ENCODE measurements around the gene PRAMEF11. TPM values are rescaled to one million over a fixed set of nuclear protein-coding genes. Genes with fewer than 3 reads are reported as not detected.
A peak's percentile ranks its signal among the peaks of the same experiment; 100 is the strongest.
"Not testable (repeated sequence)": the region's sequence is repeated elsewhere in the genome, so short reads cannot be mapped to it uniquely, and the experiment has no call there.

The PRAMEF11 gene
- total and polyA plus RNA-seq, 2 of the 13 experiments (the other 11 are each of a cell fraction or from before 2014, with no cell fraction given) = not detected

- H3K36me3 ChIP-seq (replicated peaks in 1 of 2; ENCODE audit: control insufficient read depth in 1 of 2, insufficient read depth in 2 of 2, low read length in 2 of 2); BruUV-seq (replicated peaks); in situ Hi-C loops (cut with HindIII; ENCODE audit: extremely low pct_ligation_motif_present, low pct_unique_long_range_greater_than_20kb); H3K79me2 ChIP-seq (ENCODE audit: insufficient read depth, low read length); H3K4me1 ChIP-seq (ENCODE audit: insufficient read depth, low read length); CTCF ChIA-PET (ENCODE audit: low intra/inter-chr PET ratio, low total read pairs); FAIRE-seq; ATAC-seq; H3K27me3 ChIP-seq (ENCODE audit: control insufficient read depth in 1 of 2, insufficient read depth in 2 of 2, low read length in 2 of 2); H3K27ac ChIP-seq (ENCODE audit: extremely low read length, insufficient read depth, low read length); POLR2A ChIA-PET; H3K4me2 ChIP-seq (ENCODE audit: low read depth, low read length); H2AFZ ChIP-seq (ENCODE audit: low read length); H4K20me1 ChIP-seq (ENCODE audit: insufficient read depth, low read length); H3K9ac ChIP-seq (ENCODE audit: insufficient read depth, low read depth, low read length); intact Hi-C loops (cut with micrococcal nuclease; ENCODE audit: unreplicated experiment); H3K4me3 ChIP-seq (replicated peaks in 1 of 3; ENCODE audit: insufficient read depth in 1 of 3, low read depth in 2 of 3, low read length in 3 of 3): not testable (repeated sequence)
- peak; percentile 15 for DNase-seq (ENCODE audit: low spot score)
- 0% methylated on average over 1 of the region's 7 CpGs for WGBS (ENCODE audit: low lambda C conversion rate)
- peaks cover 17% of the 10 kb centered on the region for H3K9me3 ChIP-seq (ENCODE audit: low read length)
- TF ChIP-seq STAG1 (CRISPR knock-in tag; IDR thresholded peaks at IDR 0.05) = peak; percentile 60
- TF ChIP-seq CTCF (CRISPR knock-in tag; IDR thresholded peaks at IDR 0.05) = peak; percentile 60
Observed at GRCh38 chr1:12783783-12784182, 47.4 kb downstream of the PRAMEF11 start.

DNA sequence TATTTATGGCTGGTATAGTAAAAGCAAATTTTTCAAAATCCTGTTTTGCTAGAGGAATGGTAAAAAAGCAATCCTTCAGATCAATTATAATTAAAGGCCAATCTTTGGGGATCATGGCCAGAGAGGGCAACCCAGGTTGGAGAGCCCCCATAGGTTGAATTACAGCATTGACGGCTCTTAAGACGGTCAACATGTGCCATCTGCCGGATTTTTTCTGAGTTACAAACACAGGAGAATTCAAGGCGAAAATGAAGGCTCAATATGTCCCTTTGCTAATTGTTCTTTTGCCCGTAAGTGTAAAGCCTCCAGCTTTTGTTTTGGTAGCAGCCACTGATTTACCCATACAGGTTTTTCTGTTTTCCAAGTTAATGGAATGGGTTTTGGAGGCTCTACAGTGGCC is 49.7 kb downstream of the PRAMEF11 start:
- H3K36me3 ChIP-seq (replicated peaks in 1 of 2; ENCODE audit: control insufficient read depth in 1 of 2, insufficient read depth in 2 of 2, low read length in 2 of 2); ATAC-seq; BruUV-seq (replicated peaks); H3K4me2 ChIP-seq (ENCODE audit: low read depth, low read length); H3K4me3 ChIP-seq (replicated peaks in 1 of 3; ENCODE audit: insufficient read depth in 1 of 3, low read depth in 2 of 3, low read length in 3 of 3); H4K20me1 ChIP-seq (ENCODE audit: insufficient read depth, low read length); POLR2A ChIA-PET; H3K79me2 ChIP-seq (ENCODE audit: insufficient read depth, low read length); H3K9ac ChIP-seq (ENCODE audit: insufficient read depth, low read depth, low read length); DNase-seq (ENCODE audit: low spot score); intact Hi-C loops (cut with micrococcal nuclease; ENCODE audit: unreplicated experiment); H3K27ac ChIP-seq (ENCODE audit: extremely low read length, insufficient read depth, low read length); H3K4me1 ChIP-seq (ENCODE audit: insufficient read depth, low read length); in situ Hi-C loops (cut with HindIII; ENCODE audit: extremely low pct_ligation_motif_present, low pct_unique_long_range_greater_than_20kb); H2AFZ ChIP-seq (ENCODE audit: low read length); CTCF ChIA-PET (ENCODE audit: low intra/inter-chr PET ratio, low total read pairs): not testable (repeated sequence)
- WGBS (ENCODE audit: low lambda C conversion rate) = no CpG with 5 or more reads among the region's 5 CpGs
- peak; percentile 15 for FAIRE-seq
- Histone ChIP-seq H3K27me3 (ENCODE audit: control insufficient read depth in 1 of 2, insufficient read depth in 2 of 2, low read length in 2 of 2) (peaks cover 2 to 23% of the 10 kb centered on the region in 2 experiments; a peak in 2 of 5 replicates), H3K9me3 (ENCODE audit: low read length) (peaks cover 17% of the 10 kb centered on the region)
